ENCODE measurements around the gene VPS13D.

GRCh38 chr1:12271033-12271432 is 41.2 kb downstream of the VPS13D start:
- no peak for TF ChIP-seq MAX (IDR thresholded peaks at IDR 0.05)
- no peak for TF ChIP-seq TEAD4 (IDR thresholded peaks at IDR 0.05)
- no peak for TF ChIP-seq RAD21 (IDR thresholded peaks at IDR 0.05; ENCODE audit: low read depth)
- no peak for TF ChIP-seq NFIC (IDR thresholded peaks at IDR 0.05)
- no peak for TF ChIP-seq ZBTB7A (IDR thresholded peaks at IDR 0.05; ENCODE audit: low read depth)
- no peak for TF ChIP-seq FOXM1 (IDR thresholded peaks at IDR 0.05; ENCODE audit: borderline replicate concordance, low read depth)
